Trophoblast cell (in vitro differentiated cells and primary cell): ENCODE measurements around the gene EIF1AD.

Experiments used
- DNase-seq, 2 donors: peaks; one replicate each; pipeline ENCODE4 v3.0.0-alpha.2; 2016
- H2AFZ ChIP-seq: 2 replicates; pipeline ENCODE4 v1.6.1; 2013; ENCODE audit warnings: low read length, moderate library complexity, mild to moderate bottlenecking; ENCODE audit not compliant: insufficient read depth, poor library complexity
- H2AK5ac ChIP-seq: 2 replicates; pipeline ENCODE4 v1.6.1; 2013; ENCODE audit warnings: mild to moderate bottlenecking, low read length
- H2BK120ac ChIP-seq: 2 replicates; pipeline ENCODE4 v1.6.1; 2013; ENCODE audit warnings: low read length, mild to moderate bottlenecking, moderate library complexity; ENCODE audit not compliant: insufficient read depth, poor library complexity
- H2BK12ac ChIP-seq: 2 replicates; pipeline ENCODE4 v1.6.1; 2013; ENCODE audit warnings: mild to moderate bottlenecking, low read length, moderate library complexity
- H2BK5ac ChIP-seq: 2 replicates; pipeline ENCODE4 v1.6.1; 2013; ENCODE audit warnings: low read length, low read depth, moderate library complexity, mild to moderate bottlenecking; ENCODE audit not compliant: poor library complexity
- H3K14ac ChIP-seq: 2 replicates; pipeline ENCODE4 v1.6.1; 2013; ENCODE audit warnings: mild to moderate bottlenecking, low read length
- H3K18ac ChIP-seq: 2 replicates; pipeline ENCODE4 v1.6.1; 2013; ENCODE audit warnings: mild to moderate bottlenecking, low read length
- H3K23ac ChIP-seq: 2 replicates; pipeline ENCODE4 v1.6.1; 2013; ENCODE audit warnings: low read length
- H3K27ac ChIP-seq: 2 replicates; pipeline ENCODE4 v1.5.1; 2013; ENCODE audit warnings: low read depth, mild to moderate bottlenecking, inconsistent platforms, low read length, moderate library complexity
- H3K27me3 ChIP-seq: 2 replicates; pipeline ENCODE4 v1.6.1; 2013; ENCODE audit warnings: inconsistent platforms, mild to moderate bottlenecking, low read length, moderate library complexity; ENCODE audit not compliant: insufficient read depth
- H3K36me3 ChIP-seq, 2 experiments: 1 replicate in 1 of 2; 2 replicates in 1 of 2; pipeline ENCODE4 v1.6.1; 2013; ENCODE audit warnings: low read length in 2 of 2, mild to moderate bottlenecking in 2 of 2, moderate library complexity in 1 of 2; ENCODE audit not compliant: insufficient read depth in 2 of 2, control insufficient read depth in 1 of 2
- H3K4ac ChIP-seq: 2 replicates; pipeline ENCODE4 v1.6.1; 2013; ENCODE audit warnings: low read depth, mild to moderate bottlenecking, low read length, moderate library complexity
- H3K4me1 ChIP-seq, 2 experiments: 1 replicate in 1 of 2; 2 replicates in 1 of 2; pipeline ENCODE4 v1.6.1; 2013; ENCODE audit warnings: low read length in 2 of 2, mild to moderate bottlenecking in 2 of 2, moderate library complexity in 1 of 2; ENCODE audit not compliant: insufficient read depth in 2 of 2, control insufficient read depth in 1 of 2
- H3K4me2 ChIP-seq: 2 replicates; pipeline ENCODE4 v1.6.1; 2013; ENCODE audit warnings: inconsistent platforms, mild to moderate bottlenecking, low read length, moderate library complexity
- H3K4me3 ChIP-seq: 2 replicates; pipeline ENCODE4 v1.5.1; 2013; ENCODE audit warnings: mild to moderate bottlenecking, low read depth, low read length, inconsistent platforms
- H3K79me1 ChIP-seq: one replicate; pipeline ENCODE4 v1.6.1; 2013; ENCODE audit warnings: low read length
- H3K79me2 ChIP-seq: 2 replicates; pipeline ENCODE4 v1.6.1; 2013; ENCODE audit warnings: low read length, mild to moderate bottlenecking; ENCODE audit not compliant: control insufficient read depth, insufficient read depth, poor library complexity
- H3K9ac ChIP-seq: 2 replicates; pipeline ENCODE4 v1.6.1; 2013; ENCODE audit warnings: mild to moderate bottlenecking, low read length
- H3K9me3 ChIP-seq: 2 replicates; pipeline ENCODE4 v1.6.1; 2013; ENCODE audit warnings: low read depth, mild to moderate bottlenecking, control low read depth, inconsistent platforms, low read length; ENCODE audit not compliant: insufficient read depth
- H4K12ac ChIP-seq: 2 replicates; pipeline ENCODE4 v1.6.1; 2013; ENCODE audit warnings: low read depth, mild to moderate bottlenecking, low read length, moderate library complexity
- H4K8ac ChIP-seq: 2 replicates; pipeline ENCODE4 v1.6.1; 2013; ENCODE audit warnings: low read depth, mild to moderate bottlenecking, low read length, moderate library complexity
- H4K91ac ChIP-seq: one replicate; pipeline ENCODE4 v1.6.1; 2013; ENCODE audit warnings: low read depth, mild to moderate bottlenecking, low read length, moderate library complexity
- WGBS: extraction: QIAGEN DNeasy Blood & Tissue Kit; methylation state at CpG from one replicate; pipeline ENCODE4 v1.1.7; 2013; ENCODE audit warnings: missing lambda C conversion rate; ENCODE audit not compliant: insufficient read length, insufficient coverage; ENCODE audit errors: extremely low coverage; 5-methylcytosine and 5-hydroxymethylcytosine counted together

EIF1AD gene

GRCh38 chr11:65992056-65992455 lies 9.9 kb downstream of the EIF1AD start:
- Histone ChIP-seq H2BK120ac (no peak overlapping the region), H3K23ac (no peak overlapping the region), H3K4ac (no peak overlapping the region), H2AFZ (no peak overlapping the region), H2AK5ac (no peak overlapping the region), H4K12ac (no peak overlapping the region), H3K9me3 (no peaks in the 10 kb centered on the region), H3K27ac (no peak overlapping the region), H3K14ac (no peak overlapping the region), H3K4me3 (no peak overlapping the region), H3K79me2 (no peaks in the 10 kb centered on the region), H3K9ac (no peak overlapping the region), H4K8ac (no peak overlapping the region), H3K4me1 (no peaks in the 10 kb centered on the region), H3K27me3 (no peaks in the 10 kb centered on the region), H4K91ac (no peak overlapping the region), H3K18ac (no peak overlapping the region), H3K4me2 (no peak overlapping the region), H2BK5ac (no peak overlapping the region), H2BK12ac (no peak overlapping the region), H3K36me3 (peaks cover 4 to 6% of the 10 kb centered on the region in 2 experiments), H3K79me1 (no peaks in the 10 kb centered on the region)
- DNase-seq, result no peak
- no CpG with 5 or more reads among the region's 5 CpGs for WGBS

GRCh38 chr11:65988791-65989592 lies 13.0 kb downstream of the EIF1AD start:
- H2AFZ ChIP-seq, result no peak overlapping the region

GRCh38 chr11:65987336-65987735 lies 14.6 kb downstream of the EIF1AD start:
- no peak for DNase-seq
- Histone ChIP-seq H3K79me2 (no peaks in the 10 kb centered on the region), H3K27me3 (no peaks in the 10 kb centered on the region), H3K9ac (no peak overlapping the region), H3K36me3 (peaks cover 3 to 6% of the 10 kb centered on the region in 2 experiments), H2BK120ac (no peak overlapping the region), H3K4me1 (no peaks in the 10 kb centered on the region), H4K91ac (no peak overlapping the region), H3K23ac (no peak overlapping the region), H3K18ac (no peak overlapping the region), H3K9me3 (no peaks in the 10 kb centered on the region), H3K14ac (no peak overlapping the region), H3K4ac (no peak overlapping the region), H3K4me3 (no peak overlapping the region), H2BK5ac (no peak overlapping the region), H4K12ac (no peak overlapping the region), H4K8ac (no peak overlapping the region), H3K27ac (no peak overlapping the region), H2BK12ac (no peak overlapping the region), H3K4me2 (no peak overlapping the region), H2AFZ (no peak overlapping the region), H2AK5ac (no peak overlapping the region), H3K79me1 (no peaks in the 10 kb centered on the region)
- WGBS, result no CpG with 5 or more reads among the region's 9 CpGs

More at GRCh38 chr11:65988791-65989592, 13.0 kb downstream of the EIF1AD start:
- Histone ChIP-seq H3K79me1 (no peaks in the 10 kb centered on the region), H3K9me3 (no peaks in the 10 kb centered on the region), H2AK5ac (no peak overlapping the region), H2BK120ac (no peak overlapping the region), H3K4ac (no peak overlapping the region), H3K4me1 (no peaks in the 10 kb centered on the region), H3K79me2 (no peaks in the 10 kb centered on the region), H3K14ac (no peak overlapping the region), H3K9ac (no peak overlapping the region), H2BK12ac (no peak overlapping the region), H3K36me3 (peaks cover 4 to 6% of the 10 kb centered on the region in 2 experiments), H3K4me3 (no peak overlapping the region), H2BK5ac (no peak overlapping the region), H3K18ac (no peak overlapping the region), H3K23ac (no peak overlapping the region), H3K4me2 (no peak overlapping the region), H3K27ac (no peak overlapping the region), H4K12ac (no peak overlapping the region), H4K91ac (no peak overlapping the region), H4K8ac (no peak overlapping the region), H3K27me3 (no peaks in the 10 kb centered on the region)
- no CpG with 5 or more reads among the region's 10 CpGs for WGBS
- peak; percentile 90 to 98 for DNase-seq

- Histone ChIP-seq H3K4me2 (no peak overlapping the region), H3K36me3 (peaks cover 12 to 16% of the 10 kb centered on the region in 2 experiments), H2AFZ (no peak overlapping the region), H4K8ac (no peak overlapping the region), H3K79me2 (no peaks in the 10 kb centered on the region), H2BK120ac (no peak overlapping the region), H3K27ac (no peak overlapping the region), H2AK5ac (no peak overlapping the region), H3K4ac (no peak overlapping the region), H3K79me1 (no peaks in the 10 kb centered on the region), H3K23ac (no peak overlapping the region), H2BK5ac (no peak overlapping the region), H4K91ac (no peak overlapping the region), H3K4me3 (no peak overlapping the region), H3K14ac (no peak overlapping the region), H3K27me3 (no peaks in the 10 kb centered on the region), H3K9ac (no peak overlapping the region), H4K12ac (no peak overlapping the region), H3K18ac (no peak overlapping the region), H3K4me1 (no peaks in the 10 kb centered on the region), H2BK12ac (no peak overlapping the region), H3K9me3 (no peaks in the 10 kb centered on the region)
- no CpG with 5 or more reads among the region's 5 CpGs for WGBS
- no peak for DNase-seq
Observed at GRCh38 chr11:65983589-65983987, 18.4 kb downstream of the EIF1AD start.
